NCI-H2196 (cell line): ENCODE data around the gene GNRHR.
"Not testable (repeated sequence)": the region's sequence is repeated elsewhere in the genome, so short reads cannot be mapped to it uniquely, and the experiment has no call there.

Source experiments
- DNase-seq: peaks from one replicate; lab custom pipeline; 2025; ENCODE audit not compliant: unreplicated experiment; lab: John Stamatoyannopoulos, UW

Gene GNRHR

GRCh38 chr4:67754288-67754687 is at the start of gene GNRHR:
Gene GNRHR (minus strand): TSS chr4:67754388. CDS start chr4:67754335, 53 bp downstream.
- DNase-seq = no peak

DNA sequence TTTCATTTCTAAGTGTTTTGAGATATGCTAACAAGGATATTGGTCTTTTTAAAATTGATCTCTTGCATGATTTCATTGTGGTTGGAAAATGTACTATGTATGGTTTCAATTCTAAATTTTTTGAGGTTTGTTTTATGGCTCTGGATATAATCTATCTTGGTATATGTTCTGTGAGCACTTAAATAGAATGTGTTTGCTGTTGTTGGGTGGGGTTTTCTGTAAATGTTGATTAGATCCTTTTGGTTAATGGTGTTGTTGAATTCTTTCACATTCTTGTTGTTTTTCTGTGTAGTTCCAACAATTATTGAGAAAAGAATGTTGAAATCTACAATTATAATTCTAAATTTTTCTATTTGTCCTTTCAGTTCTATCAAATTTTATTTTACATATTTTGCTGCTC is 42.6 kb upstream of the GNRHR start:
- no peak for DNase-seq

DNA sequence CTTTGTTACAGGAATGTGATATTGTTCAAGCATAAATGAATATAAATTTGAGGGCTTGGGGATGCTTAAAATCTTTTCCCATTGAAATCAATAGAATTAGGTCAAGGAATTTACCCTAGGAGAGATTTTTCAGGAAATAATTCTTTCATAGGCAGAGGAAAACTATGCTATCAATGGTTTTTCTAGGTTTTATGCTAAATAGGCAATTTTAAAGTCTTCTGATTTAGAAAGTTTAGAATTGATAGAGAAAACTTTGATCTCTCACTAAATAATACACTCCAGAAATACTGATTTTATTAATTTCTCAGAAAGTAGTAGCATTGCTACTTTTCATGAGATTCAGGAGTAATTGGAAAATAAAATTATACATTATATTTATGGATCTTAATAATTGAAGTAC is 36.5 kb upstream of the GNRHR start:
- DNase-seq = no peak

DNA sequence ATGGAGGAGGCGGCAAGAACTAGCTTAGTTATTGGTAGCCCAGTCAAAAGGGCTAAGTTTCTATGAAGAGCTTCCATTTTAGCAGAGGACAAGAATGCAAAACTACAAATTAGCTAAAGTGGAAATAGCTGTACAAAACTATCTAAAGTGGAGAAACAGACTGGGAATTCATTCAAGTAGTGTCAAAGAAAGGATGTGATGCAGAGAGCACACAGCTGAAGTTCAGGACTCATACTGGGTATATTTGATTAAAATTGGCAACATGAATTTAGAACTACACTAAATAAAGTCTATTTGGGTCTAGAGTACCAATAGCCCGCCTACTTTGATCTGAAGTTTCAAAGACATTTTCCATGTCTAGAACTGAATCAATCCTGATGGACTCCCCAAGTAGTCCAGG is 33.1 kb upstream of the GNRHR start:
- no peak for DNase-seq

GRCh38 chr4:67785528-67785927 is 31.3 kb upstream of the GNRHR start:
- no peak for DNase-seq

GRCh38 chr4:67779631-67780030 is 25.4 kb upstream of the GNRHR start:
- peak; percentile 6 for DNase-seq

DNA sequence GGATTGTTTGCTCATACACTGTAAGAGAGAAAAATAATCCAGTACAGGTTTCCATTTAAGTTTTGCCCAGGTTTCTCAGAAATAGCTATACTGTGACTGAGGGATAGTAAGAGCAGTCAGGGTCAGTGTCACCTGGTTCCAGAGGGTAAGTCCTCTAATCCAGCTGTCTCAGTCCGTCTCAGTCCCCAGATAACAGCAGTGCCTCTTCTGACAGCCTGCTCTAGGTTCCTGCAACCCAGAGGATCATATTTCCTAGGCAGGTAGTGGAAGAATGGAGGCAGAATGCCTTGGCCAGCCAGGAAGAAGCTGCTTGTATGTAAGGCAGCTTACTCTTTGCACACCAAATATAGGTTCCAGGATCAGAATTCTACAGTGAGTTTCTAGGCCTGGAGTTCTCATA is 22.6 kb upstream of the GNRHR start:
- DNase-seq = no peak

DNA sequence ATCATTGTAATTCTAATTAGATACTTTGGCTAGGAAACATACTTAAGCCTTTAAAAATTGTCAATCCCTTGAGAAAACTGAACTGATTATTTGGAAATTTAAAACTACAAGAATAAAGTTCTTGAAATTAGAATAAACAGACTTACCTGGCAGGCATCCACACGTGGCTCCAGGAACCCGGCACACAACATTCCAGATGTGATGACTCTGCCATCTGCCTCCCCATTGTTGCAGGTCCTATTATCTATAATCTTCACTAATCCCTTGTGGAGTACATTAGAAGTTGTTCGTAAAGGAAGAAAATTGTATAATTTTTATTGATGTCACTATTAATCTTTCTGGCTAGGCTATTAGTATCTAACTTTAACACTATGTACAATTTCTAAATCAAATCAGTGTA is 16.2 kb upstream of the GNRHR start:
- no peak for DNase-seq

DNA sequence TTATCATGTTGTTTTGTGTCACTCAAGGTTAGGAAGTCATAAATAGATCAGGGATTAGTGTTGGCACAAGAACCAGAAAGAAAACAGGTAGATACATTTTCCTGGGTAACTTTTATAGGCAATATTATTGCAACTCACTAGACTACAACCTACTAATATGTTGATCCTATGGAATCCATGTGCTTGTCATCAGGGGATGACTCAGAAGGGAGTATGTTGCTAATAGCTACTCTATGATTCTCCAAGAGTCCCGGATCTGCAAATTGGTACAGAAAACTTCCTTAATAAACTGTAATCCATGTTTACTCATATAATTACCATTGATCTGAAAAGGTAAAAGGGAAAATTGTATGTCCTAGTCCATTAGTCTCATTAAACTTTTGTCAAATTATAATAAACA is 11.7 kb upstream of the GNRHR start:
- no peak for DNase-seq

GRCh38 chr4:67765401-67765800 is 11.2 kb upstream of the GNRHR start:
- peak; percentile 1 for DNase-seq

DNA sequence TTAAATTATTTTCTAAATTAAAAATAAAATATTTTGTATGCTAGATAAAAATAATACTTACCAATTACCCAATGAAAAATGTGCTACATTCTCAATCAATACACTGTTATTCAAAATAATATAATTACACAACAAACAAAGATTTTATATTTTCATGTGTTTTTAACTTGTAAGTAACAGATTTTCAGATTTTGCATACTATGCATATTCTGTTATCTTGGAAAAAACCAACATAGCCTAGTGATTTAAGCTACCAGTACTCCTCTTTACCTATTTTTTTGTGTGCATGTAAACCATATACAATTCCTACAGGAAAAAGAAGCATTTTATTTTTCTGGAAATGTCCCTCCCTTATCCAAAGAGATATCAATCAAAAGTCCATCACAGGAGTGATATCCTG is 10.0 kb upstream of the GNRHR start:
- no peak for DNase-seq

- DNase-seq = peak; percentile 3
Observed at GRCh38 chr4:67762086-67762485, 7.9 kb upstream of the GNRHR start.

GRCh38 chr4:67756991-67757390 is 2.8 kb upstream of the GNRHR start:
- not testable (repeated sequence) for DNase-seq

- DNase-seq = no peak
Observed at GRCh38 chr4:67755974-67756373, 1.8 kb upstream of the GNRHR start.

DNA sequence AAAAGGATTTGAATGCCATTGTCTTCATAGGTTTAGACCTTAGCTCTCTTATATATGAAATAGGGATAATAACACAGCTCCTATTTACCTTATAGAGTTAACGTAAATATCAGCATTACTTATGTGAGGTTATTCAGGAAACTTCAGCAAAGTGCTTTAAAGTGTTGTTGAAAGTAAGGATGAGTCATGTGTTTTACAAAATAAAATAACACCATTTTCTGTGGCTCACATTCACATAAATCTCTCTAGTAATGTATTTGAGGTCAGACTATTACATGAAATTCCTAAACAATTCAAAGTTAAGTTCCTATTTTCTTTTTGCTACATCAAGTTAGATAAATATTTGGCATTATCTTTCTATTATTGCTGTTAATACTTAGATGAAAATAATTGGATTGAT is 2.9 kb downstream of the GNRHR start:
- DNase-seq = no peak

DNA sequence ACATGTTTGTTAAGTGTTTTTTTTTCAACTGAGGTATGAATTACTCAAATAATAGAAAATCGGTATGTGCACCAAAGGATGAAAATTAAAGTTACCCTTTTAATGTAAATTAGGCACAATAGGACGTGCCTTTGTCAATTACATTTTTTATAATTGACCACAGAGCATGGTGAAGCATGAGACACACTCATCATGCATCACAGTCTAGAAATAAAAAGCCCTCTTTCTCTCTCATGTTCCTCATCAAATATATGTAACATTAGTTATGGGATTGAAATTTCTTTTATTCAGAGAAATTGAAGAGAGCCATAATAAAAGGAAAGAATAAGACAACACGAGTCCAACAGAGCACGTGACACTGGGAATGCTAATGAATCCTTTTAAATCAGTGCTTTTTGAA is 3.5 kb downstream of the GNRHR start:
- DNase-seq = no peak

DNA sequence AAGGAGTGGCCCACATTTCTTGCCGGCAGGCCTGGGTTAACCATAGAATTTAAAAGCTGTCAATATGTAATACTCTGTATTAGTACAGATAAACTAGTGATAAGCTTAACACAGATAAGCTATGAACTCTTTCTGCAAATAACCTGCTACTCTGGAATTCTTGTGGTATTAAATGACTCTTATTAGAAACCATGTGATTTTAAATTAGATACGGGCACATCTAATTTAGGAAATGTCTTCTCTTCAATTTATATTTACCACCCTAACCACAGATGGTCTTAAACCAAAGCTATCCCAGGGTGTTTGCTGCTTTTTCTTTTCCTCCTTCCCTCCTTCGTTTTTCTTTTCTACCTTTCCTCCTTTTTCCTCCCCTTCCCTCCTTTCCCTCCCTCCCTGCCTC is 4.9 kb downstream of the GNRHR start:
- DNase-seq = no peak

- DNase-seq = peak; percentile 33
Observed at GRCh38 chr4:67746797-67747495, 7.2 kb downstream of the GNRHR start.

DNA sequence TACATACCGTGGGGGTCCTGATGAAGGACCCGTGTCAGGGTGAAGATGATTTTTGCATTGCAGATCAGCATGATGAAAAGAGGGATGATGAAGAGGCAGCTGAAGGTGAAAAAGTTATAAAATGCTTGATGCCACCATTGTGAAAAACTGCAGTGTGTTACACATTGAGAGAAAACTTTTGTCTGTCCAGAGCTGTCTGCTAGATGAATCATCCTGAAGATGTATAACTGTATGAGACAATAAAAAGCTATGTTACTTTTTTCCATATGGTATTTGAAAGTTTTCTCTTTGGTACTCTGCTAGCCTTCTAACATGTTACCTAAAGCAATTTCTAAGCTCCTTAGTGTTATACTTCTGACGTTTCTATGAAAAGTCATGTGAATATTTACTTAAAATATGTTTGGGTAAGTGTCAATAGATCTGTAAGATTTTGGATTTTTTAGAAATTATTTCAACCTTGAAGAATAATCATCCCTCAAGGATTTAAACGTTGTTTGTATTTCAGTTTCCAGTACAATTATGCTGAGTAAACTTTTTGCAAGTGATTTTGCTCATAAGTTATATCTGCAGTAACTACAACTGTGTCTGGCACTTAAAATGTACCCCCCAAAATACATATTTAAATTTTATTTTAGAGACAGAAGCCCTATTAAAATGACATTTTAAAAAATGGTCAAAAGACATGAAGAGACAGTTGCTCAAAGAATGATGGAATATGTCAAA is 9.5 kb downstream of the GNRHR start:
- DNase-seq = no peak

DNA sequence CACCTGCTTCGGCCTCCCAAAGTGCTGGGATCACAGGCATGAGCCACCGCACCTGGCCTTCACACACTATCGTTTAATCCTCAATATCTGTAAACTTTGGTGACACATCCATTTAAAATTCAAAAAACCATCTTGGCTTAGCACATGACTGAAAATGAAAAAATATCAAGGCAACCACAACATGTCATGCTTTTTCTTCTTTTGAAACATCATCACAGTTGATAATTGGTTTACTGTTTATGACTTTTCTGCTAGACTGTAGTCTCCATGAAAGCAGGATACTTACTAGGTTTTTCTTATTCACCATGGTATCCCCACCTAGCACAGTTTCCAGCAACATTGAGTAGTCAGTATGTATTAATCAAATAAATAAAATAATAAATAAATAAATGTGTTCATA is 11.0 kb downstream of the GNRHR start:
- DNase-seq = no peak

DNA sequence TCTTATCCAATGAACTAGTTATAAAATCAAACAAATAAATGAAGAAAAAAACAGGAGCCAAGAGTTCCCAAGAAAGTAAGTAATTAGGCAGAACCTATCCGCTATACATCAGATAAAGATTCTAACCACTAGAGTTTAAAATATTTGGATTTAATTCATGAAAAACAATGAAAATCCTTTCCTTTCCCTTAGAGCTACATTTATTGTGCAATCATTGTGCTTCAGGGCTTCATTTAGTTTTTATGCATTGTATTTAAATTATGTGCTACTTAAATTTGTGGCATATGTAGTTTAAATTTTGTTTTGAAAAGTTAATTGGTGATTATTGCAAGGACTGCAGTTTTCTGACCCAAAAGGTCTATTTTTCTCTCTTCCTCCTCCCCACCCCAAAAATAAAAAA is 17.9 kb downstream of the GNRHR start:
- DNase-seq = no peak

GRCh38 chr4:67735325-67735724 is 18.9 kb downstream of the GNRHR start:
- no peak for DNase-seq

- DNase-seq = not testable (repeated sequence)
Observed at GRCh38 chr4:67730511-67730910, 23.7 kb downstream of the GNRHR start.
